ENCODE data around the gene CATSPER1. TPM values are rescaled to one million over a fixed set of nuclear protein-coding genes. Genes with fewer than 3 reads are reported as not detected.
"Not testable (repeated sequence)": the region's sequence is repeated elsewhere in the genome, so short reads cannot be mapped to it uniquely, and the experiment has no call there.

CATSPER1 gene
- total RNA-seq, 2 donors from 2014 or later: 0.39 TPM; not detected in 1

GRCh38 chr11:66032957-66033735, 6.9 kb upstream of the CATSPER1 start:
- intact Hi-C loops (cut with DNase I, micrococcal nuclease): no loop called here
- ATAC-seq: no peak
- no peak for DNase-seq

GRCh38 chr11:66023186-66023440, 3.2 kb downstream of the CATSPER1 start:
- intact Hi-C loops (cut with DNase I, micrococcal nuclease); ATAC-seq; DNase-seq: not testable (repeated sequence)

GRCh38 chr11:66022401-66023185, 3.7 kb downstream of the CATSPER1 start:
- peak in 1 of 2 donors; percentile 80 for DNase-seq
- intact Hi-C loops (cut with DNase I, micrococcal nuclease): no loop called here
- peak; percentile 91 for ATAC-seq

GRCh38 chr11:66020618-66021357, 5.5 kb downstream of the CATSPER1 start:
- intact Hi-C loops (cut with DNase I, micrococcal nuclease): no loop called here
- DNase-seq (peak in 1 of 2 donors; percentile 53), ATAC-seq (peak; percentile 41)

GRCh38 chr11:66020212-66020611, 6.1 kb downstream of the CATSPER1 start:
- ATAC-seq (no peak), DNase-seq (no peak)
- intact Hi-C loops (cut with DNase I, micrococcal nuclease): no loop called here

- DNase-seq (no peak), ATAC-seq (no peak)
- intact Hi-C loops (cut with DNase I, micrococcal nuclease): no loop called here
These were observed 9.0 kb downstream of the CATSPER1 start for GRCh38 chr11:66017321-66017720.

GRCh38 chr11:66016793-66017177, 9.5 kb downstream of the CATSPER1 start:
- ATAC-seq (no peak), DNase-seq (no peak)
- intact Hi-C loops (cut with DNase I, micrococcal nuclease): no loop called here

- ATAC-seq (no peak), DNase-seq (no peak)
- intact Hi-C loops (cut with DNase I, micrococcal nuclease): no loop called here
These were observed 10.1 kb downstream of the CATSPER1 start for GRCh38 chr11:66015936-66016792.

GRCh38 chr11:66015454-66015881, 10.8 kb downstream of the CATSPER1 start:
- no peak for DNase-seq
- intact Hi-C loops (cut with DNase I, micrococcal nuclease): no loop called here
- no peak for ATAC-seq

GRCh38 chr11:66014804-66015453, 11.3 kb downstream of the CATSPER1 start:
- ATAC-seq (no peak), DNase-seq (no peak)
- intact Hi-C loops (cut with DNase I, micrococcal nuclease): no loop called here

- intact Hi-C loops (cut with DNase I, micrococcal nuclease): no loop called here
- DNase-seq (no peak), ATAC-seq (no peak)
These were observed 12.5 kb downstream of the CATSPER1 start for GRCh38 chr11:66013762-66014100.

GRCh38 chr11:66012946-66013761, 13.1 kb downstream of the CATSPER1 start:
- no peak for ATAC-seq
- intact Hi-C loops (cut with DNase I, micrococcal nuclease): no loop called here
- no peak for DNase-seq

GRCh38 chr11:66012371-66012945, 13.8 kb downstream of the CATSPER1 start:
- ATAC-seq (no peak), DNase-seq (no peak)
- intact Hi-C loops (cut with DNase I, micrococcal nuclease): no loop called here

GRCh38 chr11:66011785-66012303, 14.4 kb downstream of the CATSPER1 start, which contains the start of gene CST6:
Gene CST6, plus strand, starts transcription at chr11:66012008. Its CDS starts 37 bp downstream, at chr11:66012045.
- ATAC-seq: peak; percentile 29
- no peak for DNase-seq
- intact Hi-C loops (cut with DNase I, micrococcal nuclease): no loop called here

GRCh38 chr11:66011239-66011784, 15.0 kb downstream of the CATSPER1 start:
- no peak for DNase-seq
- ATAC-seq: no peak
- intact Hi-C loops (cut with DNase I, micrococcal nuclease): no loop called here

GRCh38 chr11:66010036-66010435, 16.2 kb downstream of the CATSPER1 start:
- ATAC-seq; DNase-seq; intact Hi-C loops (cut with DNase I, micrococcal nuclease): not testable (repeated sequence)
